Stimulated activated CD4-positive, alpha-beta T cell treated with anti-CD3 and anti-CD28 coated beads, Interleukin-12 subunit alpha, Interleukin-12 subunit beta, amount 100 ng/mL, for 24 hours (primary cell): ENCODE data around the gene SSX2B.
"Not testable (repeated sequence)": the region's sequence is repeated elsewhere in the genome, so short reads cannot be mapped to it uniquely, and the experiment has no call there.

Experiments
- DNase-seq, 2 experiments: peaks; one replicate each; pipeline ENCODE4 v3.0.0-alpha.2; 2020; ENCODE audit warnings: low read depth in 2 of 2

SSX2B gene, protein sequence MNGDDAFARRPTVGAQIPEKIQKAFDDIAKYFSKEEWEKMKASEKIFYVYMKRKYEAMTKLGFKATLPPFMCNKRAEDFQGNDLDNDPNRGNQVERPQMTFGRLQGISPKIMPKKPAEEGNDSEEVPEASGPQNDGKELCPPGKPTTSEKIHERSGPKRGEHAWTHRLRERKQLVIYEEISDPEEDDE

DNA sequence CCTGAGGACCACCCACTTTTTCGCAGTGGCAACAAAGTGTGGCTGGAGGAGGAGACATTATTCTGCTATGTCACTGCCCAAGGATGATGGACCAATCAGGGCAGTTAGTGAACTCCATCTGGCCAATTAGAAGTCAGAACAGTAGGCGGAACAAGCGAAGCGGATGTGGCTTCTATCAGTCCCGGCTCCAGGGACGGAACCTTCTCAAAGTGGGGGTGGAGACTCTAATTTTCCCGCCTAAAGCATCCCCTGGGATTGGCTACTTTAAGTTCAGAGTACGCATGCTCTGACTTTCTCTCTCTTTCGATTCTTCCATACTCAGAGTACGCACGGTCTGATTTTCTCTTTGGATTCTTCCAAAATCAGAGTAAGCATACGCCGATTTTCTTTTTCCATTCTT is at the start of gene SSX2B:
Gene SSX2B (plus strand): TSS at position 301 of the 400 bp plus-strand sequence. CDS start 1,429 bp downstream, outside the sequence.
- DNase-seq, result not testable (repeated sequence)

DNA sequence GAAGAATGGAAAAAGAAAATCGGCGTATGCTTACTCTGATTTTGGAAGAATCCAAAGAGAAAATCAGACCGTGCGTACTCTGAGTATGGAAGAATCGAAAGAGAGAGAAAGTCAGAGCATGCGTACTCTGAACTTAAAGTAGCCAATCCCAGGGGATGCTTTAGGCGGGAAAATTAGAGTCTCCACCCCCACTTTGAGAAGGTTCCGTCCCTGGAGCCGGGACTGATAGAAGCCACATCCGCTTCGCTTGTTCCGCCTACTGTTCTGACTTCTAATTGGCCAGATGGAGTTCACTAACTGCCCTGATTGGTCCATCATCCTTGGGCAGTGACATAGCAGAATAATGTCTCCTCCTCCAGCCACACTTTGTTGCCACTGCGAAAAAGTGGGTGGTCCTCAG is 44.0 kb upstream of the SSX2B start, which contains the start of gene SSX2:
Gene SSX2 (minus strand): TSS at position 101 of the 400 bp plus-strand sequence. CDS start 1,429 bp downstream, outside the sequence.
- DNase-seq, result not testable (repeated sequence)

DNA sequence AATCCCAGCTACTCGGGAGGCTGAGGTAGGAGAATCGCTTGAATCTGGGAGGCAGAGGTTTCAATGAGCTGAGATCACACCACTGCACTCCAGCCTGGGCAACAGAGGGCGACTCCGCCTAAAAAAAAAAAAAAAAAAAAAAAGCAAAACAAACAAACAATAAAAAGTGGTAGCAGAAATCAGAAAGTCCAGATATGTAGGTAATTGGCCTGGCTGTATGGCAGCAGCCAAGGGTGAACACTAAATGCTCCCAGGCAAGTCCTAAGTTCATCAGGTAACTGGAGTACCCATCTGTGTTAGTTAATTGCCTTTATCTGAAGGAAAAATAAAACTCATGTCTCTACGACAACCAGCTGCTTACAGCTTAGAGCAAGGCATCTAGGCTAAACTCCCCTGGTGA is 14.9 kb downstream of the SSX2B start:
- DNase-seq, result not testable (repeated sequence)

DNA sequence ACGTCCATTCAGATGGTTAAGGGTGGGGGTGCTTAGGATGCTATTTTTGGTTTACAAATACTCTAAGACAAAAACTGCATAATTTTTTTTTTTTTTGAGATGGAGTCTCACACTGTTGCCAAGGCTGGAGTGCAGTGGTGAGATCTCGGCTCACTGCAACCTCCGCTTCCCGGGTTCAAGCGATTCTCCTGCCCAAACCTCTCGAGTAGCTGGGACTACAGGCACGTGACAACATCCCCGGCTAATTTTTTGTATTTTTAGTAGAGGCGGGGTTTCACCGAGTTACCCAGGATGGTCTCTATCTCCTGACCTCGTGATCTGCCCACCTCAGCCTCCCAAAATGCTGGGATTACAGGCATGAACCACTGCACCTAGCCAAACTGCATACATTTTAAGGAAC is 22.5 kb downstream of the SSX2B start:
- DNase-seq, result not testable (repeated sequence)

DNA sequence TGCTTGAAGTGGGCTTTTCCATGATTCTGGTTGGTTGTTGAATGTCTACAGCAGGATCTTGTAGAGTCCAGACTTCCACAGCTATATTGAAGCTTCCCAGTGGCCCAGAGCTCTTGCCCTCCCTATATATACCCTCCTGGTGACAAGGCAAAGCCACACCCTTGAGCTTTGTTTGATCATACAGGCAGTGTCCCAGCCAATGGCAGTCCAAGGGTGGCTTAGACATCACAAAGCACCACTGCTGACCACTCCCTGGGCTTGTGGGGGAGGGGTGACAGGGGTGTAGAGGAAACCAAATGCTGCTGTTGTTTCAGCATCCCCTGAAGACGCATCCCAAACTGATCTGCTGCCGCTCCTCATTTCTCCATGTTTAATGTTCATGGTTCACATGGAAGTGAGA is 46.3 kb downstream of the SSX2B start, which contains the start of gene SPANXN5:
Gene SPANXN5 (minus strand): TSS at position 101 of the 400 bp plus-strand sequence. CDS start 79 bp downstream, at position 22.
- DNase-seq, result not testable (repeated sequence)

DNA sequence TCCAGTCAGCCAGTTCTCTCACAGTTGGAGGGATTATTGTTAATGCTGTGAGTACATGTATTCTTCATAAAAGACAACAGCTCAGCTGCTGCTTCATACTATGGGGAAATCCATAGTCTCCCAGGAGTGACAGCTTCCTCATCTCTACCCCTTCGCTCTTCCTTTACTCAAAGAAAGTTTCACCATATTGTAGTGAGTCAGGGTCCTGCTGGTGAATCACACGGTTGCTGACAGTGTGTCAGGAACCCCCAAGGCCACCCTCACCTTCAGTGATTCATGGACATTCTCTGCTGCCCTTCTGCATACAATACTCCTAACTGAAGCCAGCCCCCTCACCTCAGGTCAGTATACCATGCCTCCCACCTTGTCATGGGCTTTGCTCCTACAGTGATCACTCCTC is 53.8 kb downstream of the SSX2B start:
- DNase-seq, result not testable (repeated sequence)
